Bone marrow (tissue), 2 donors: Measurements from ENCODE around the gene SEMG1.

ENCODE experiments used
- DNase-seq, 2 donors: peaks; one replicate each; lab custom pipeline; 2025; lab: John Stamatoyannopoulos, UW

The SEMG1 gene

DNA sequence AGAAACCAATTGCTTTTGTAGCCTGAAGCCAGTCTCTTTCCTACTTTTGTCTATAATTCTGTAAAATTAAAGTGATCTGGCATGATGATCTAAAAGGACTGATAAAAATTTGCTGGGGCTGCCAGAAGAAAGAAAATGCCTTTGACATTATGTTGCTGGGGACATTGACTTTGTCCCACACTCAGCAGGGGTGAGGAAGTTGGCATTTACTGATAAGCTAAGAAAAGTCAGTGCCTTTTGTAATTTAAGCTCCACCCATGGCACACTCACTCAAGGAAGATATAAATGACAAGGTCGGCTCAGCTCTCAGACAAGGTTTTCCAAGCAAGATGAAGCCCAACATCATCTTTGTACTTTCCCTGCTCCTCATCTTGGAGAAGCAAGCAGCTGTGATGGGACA lies at the start of gene SEMG1:
Gene SEMG1 (plus strand): TSS at position 309 of the 400 bp plus-strand sequence. CDS start 21 bp downstream, at position 330.
- no peak for DNase-seq

DNA sequence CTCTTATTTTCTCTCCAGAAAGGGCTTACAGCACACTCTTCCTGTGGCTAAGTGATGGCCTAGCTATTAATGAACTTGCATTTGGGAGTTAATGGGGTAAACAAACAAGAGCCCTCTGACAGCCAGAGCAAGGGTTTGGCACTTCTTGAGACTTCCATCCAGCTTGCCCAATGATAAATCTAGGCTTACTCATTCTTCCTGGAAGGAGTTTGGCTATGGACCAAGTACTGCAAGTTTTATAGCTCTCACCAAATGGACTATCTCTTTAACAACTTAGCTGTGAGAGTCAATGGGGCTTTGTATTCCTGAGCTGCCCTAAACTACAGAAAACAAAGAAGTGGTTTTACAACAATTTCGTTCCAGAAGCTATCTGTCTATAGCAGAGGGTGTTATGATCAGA lies 48.9 kb upstream of the SEMG1 start:
- DNase-seq = no peak

DNA sequence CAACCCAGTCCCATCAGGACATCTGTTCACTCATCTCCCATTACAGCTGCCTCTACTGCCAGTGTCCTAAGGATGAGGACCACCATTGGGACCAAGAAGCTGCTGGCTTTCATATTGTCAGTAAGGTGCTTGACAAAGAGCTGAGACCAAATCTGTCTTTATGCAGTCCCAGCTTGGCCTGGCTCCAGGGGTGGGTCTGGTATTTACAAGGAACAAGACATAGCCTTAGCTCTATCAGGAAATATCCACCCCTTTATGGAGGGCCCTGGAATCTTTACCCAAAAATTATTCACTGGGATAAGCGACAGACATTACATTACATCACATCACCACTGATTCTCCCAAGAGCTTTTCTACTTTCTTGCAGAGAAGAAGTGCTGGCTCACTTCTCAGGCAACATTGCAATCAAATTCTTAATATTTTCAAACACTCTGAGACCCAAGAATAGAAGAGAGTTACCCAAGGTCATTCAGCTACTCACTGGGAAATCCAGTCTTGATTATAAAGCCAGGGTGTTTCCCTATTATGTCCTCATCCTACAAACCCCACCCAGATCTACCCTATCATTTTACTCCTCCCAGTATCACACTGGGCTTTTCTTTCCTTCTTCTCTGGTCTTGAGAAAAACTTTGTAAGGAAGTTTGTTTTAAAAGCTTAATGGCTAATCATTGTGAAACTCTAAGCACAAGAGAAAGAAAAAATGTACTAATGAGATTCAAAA lies 43.6 kb upstream of the SEMG1 start:
- no peak for DNase-seq

DNA sequence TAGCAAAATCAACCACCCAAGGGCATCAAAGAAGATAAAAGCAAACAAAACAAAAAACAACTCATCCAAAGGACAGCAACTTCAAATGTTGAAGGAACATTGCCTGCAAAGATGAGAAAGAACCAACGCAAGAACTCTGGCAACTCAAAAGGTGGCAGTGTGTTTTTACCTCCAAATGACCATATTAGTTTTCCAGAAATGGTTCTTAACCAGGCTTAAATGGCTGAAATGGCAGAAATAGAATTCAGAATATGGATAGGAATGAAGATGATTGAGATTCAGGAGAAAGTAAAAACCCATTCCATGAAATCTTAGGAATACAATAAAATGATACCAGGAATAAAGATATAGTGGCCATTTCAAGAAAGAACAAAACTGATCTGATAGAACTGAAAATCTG lies 41.9 kb upstream of the SEMG1 start:
- DNase-seq = no peak

DNA sequence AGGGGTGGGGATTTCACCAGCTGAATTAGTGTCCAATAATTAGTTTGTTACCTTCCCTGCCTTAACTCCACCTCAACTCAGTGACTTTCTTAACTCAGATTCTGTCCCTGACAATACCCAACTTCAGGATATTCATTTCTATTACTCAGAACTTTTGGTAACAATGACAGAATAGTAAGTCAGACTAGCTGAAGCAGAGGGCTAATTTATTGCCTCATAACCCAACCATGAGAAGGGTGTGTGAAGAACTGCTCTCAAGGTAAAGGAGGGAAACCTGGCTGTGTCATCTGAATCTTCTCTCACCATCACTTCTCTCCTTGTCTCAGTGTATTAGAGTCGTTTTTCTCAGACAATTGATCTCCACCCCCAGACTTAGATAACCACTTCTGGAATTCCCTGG lies 33.3 kb upstream of the SEMG1 start:
- DNase-seq = no peak

DNA sequence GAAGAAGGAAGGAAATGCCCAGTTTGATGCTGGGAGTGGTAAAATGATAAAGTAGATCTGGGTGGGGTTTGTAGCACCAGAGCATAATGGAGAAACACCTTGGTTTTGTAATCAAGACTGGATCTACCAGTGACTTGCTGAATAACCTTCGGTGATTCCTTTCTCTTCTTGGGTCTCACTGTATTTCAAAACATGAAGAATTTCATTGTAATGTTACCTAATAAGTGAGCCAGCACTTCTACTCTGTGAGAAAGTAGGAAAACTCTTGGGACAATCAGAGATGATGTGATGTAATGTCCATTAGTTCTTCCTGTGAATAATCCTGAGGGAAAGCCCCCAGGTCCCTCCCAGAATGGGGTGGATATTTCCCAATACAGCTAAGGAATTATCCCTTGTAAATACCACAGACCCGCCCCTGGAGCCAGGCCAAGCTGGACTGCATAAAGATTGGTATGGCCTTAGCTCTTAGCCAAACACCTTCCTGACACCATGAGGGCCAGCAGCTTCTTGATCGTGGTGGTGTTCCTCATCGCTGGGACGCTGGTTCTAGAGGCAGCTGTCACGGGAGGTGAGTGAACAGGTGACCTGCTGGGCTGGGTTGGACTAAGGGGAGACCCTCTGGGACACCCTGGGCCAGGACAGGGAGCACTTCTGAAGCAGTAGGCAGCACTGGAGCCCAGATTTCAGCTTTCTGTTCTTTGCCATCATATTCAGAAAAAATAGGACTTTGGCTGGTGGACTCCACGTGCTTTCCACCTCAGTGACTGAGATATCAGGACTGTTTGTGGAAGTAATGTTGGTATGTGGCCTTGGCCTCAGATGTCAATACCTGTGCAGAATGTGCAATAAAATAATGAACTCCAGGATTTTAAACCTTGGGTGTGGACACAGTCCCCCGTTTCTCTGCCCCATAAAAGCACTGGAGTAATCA lies 32.1 kb upstream of the SEMG1 start, which contains the start of gene PI3:
Gene PI3 (plus strand): TSS at position 469 of the 931 bp plus-strand sequence. CDS start 21 bp downstream, at position 490.
- no peak for DNase-seq

GRCh38 chr20:45176526-45177267 lies 30.1 kb upstream of the SEMG1 start:
- no peak for DNase-seq

- DNase-seq = no peak
Observed at GRCh38 chr20:45179166-45179565, 27.7 kb upstream of the SEMG1 start.

GRCh38 chr20:45181639-45182038 lies 25.2 kb upstream of the SEMG1 start:
- no peak for DNase-seq

- no peak for DNase-seq
Observed at GRCh38 chr20:45183084-45183483, 23.7 kb upstream of the SEMG1 start.

DNA sequence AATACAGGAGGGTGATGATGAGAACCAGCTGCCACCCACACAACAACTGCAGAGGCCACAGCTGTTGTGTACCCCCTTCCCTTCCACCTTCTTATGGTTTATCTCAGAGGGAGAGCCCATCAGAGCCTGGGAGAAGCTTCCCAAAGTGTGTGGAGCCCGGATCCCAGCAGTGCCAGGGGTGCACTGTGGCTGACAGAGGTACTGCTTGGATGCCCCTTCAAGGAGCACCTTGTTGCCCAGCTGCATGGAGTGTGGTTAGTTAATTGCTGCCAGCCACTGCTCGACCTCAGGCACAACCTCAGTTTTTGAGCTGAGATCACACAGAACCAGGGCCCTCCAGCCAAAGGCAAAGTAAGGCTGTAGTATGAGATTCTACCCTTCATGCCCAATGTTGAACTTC lies 19.1 kb upstream of the SEMG1 start:
- DNase-seq = no peak

DNA sequence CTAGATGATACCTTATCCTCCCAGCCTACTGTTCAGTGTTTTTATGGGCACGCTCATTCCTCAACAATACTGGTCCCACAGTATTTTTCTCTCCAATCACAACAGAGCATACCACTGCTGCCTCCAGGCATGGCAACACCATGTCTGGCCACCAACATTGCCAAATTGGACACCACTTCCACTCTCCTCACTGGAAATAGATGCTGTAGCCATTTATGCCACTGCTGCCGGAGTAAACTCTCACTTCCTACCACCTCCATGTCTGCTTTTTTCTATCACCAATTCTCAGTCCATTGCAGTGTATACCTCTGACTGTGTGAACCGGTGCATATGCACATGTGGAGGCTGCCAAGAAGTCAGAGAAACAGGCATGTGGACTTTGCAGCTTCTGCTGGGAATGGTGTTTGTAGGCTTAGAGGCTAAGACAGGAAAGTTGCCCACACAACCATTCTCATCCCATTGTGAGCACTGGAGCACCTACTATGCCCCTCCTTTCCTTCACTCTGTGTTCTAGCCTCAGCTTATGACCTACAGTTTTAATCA lies 17.7 kb upstream of the SEMG1 start:
- DNase-seq = no peak

DNA sequence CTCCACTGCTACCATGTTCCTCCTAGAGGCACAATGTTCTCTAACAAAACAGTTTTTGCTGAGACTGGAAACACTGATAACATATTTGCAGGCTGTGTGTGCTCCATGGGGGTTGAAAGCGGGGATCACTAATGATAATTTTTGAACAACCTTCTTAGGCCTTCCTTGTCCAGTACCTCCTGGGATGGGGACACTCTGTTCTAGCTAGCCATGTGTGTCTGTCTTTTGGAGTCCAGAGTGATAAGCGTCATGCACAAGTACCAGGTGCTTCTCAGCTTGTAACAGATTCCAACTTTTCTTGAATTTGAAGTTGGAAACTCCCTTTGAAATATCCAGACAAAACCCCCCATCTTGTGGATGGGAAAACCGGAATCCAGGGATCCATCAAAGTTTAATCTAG lies 17.0 kb upstream of the SEMG1 start:
- DNase-seq = no peak

- DNase-seq = no peak
Observed at GRCh38 chr20:45191926-45192325, 14.9 kb upstream of the SEMG1 start.

GRCh38 chr20:45193331-45193730 lies 13.5 kb upstream of the SEMG1 start:
- no peak for DNase-seq

GRCh38 chr20:45209924-45210323 lies 3.1 kb downstream of the SEMG1 start:
- no peak for DNase-seq

- DNase-seq = no peak
Observed at GRCh38 chr20:45211569-45212474, 5.0 kb downstream of the SEMG1 start.

DNA sequence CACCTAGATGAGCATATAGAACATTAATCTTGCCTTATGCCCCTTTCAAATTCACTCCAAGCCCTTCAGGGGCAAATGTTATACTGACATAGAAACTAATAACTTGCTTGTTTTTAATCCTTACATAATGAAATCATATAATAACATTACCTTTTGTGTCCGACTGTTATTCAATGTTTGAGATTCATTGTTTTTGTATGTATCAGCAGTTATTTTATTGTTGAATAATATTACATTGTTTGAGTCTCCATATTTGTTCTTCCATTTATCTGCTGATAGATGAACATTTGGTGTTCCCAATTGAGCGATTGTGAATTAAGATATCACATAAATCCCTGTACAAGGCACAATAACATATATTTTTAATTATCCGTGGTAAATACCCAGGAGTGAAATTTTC lies 6.0 kb downstream of the SEMG1 start:
- DNase-seq = no peak

- no peak for DNase-seq
Observed at GRCh38 chr20:45218124-45218523, 11.3 kb downstream of the SEMG1 start.

- no peak for DNase-seq
Observed at GRCh38 chr20:45218636-45219035, 11.8 kb downstream of the SEMG1 start.

DNA sequence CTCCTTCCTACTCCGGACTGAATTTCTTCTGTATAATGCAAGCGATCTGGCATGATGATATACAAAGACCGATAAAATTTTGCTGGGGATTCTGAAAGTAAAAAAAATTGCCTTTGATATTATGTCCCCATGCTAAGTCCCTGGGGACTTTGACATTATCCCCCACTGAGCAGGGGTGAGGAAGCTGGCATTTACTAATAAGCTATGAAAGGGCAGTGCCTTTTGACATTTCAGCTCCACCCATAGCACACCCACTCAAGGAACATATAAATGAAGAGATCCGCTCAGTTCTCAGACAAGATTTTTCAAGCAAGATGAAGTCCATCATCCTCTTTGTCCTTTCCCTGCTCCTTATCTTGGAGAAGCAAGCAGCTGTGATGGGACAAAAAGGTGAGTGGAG lies 14.2 kb downstream of the SEMG1 start, which contains the start of gene SEMG2:
Gene SEMG2 (plus strand): TSS at position 298 of the 400 bp plus-strand sequence. CDS start 17 bp downstream, at position 315.
- no peak for DNase-seq
